ENCODE results near the gene BNC2. TPM values are rescaled to one million over a fixed set of nuclear protein-coding genes. Genes with fewer than 3 reads are reported as not detected.

The BNC2 gene
- total RNA-seq, 4 donors from 2014 or later: 3.8 to 14.9 (median 8.2) TPM

GRCh38 chr9:16701347-16701746 lies 169.1 kb downstream of the BNC2 start:
- Histone ChIP-seq H3K27me3 (no peaks in the 10 kb centered on the region), H3K27ac (peak overlapping the region in 2 of 3 donors; percentile 26 to 43), H3K36me3 (no peaks in the 10 kb centered on the region), H3K9me3 (no peaks in the 10 kb centered on the region), H3K4me1 (peaks cover 18 to 23% of the 10 kb centered on the region in 2 donors), H3K4me3 (replicated peaks in 1 of 3) (no peak overlapping the region)
- intact Hi-C loops (cut with DNase I): no loop called here
- 41 to 48% methylated on average over 2 of the region's 2 CpGs for WGBS, 2 donors
- DNase-seq: no peak
- TF ChIP-seq POLR2A (IDR thresholded peaks at IDR 0.05): no peak
- TF ChIP-seq, protein P1, sequence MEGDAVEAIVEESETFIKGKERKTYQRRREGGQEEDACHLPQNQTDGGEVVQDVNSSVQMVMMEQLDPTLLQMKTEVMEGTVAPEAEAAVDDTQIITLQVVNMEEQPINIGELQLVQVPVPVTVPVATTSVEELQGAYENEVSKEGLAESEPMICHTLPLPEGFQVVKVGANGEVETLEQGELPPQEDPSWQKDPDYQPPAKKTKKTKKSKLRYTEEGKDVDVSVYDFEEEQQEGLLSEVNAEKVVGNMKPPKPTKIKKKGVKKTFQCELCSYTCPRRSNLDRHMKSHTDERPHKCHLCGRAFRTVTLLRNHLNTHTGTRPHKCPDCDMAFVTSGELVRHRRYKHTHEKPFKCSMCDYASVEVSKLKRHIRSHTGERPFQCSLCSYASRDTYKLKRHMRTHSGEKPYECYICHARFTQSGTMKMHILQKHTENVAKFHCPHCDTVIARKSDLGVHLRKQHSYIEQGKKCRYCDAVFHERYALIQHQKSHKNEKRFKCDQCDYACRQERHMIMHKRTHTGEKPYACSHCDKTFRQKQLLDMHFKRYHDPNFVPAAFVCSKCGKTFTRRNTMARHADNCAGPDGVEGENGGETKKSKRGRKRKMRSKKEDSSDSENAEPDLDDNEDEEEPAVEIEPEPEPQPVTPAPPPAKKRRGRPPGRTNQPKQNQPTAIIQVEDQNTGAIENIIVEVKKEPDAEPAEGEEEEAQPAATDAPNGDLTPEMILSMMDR (IDR thresholded peaks at IDR 0.05): no peak

GRCh38 chr9:16693616-16694015 lies 176.9 kb downstream of the BNC2 start:
- H3K9me3 ChIP-seq: no peaks in the 10 kb centered on the region
- H3K27ac ChIP-seq: no peak overlapping the region
- TF ChIP-seq, protein P1 (IDR thresholded peaks at IDR 0.05): no peak
- TF ChIP-seq POLR2A (IDR thresholded peaks at IDR 0.05): no peak
- no peaks in the 10 kb centered on the region for H3K27me3 ChIP-seq
- DNase-seq: no peak
- H3K4me3 ChIP-seq (replicated peaks in 1 of 3): no peak overlapping the region
- peaks cover 9 to 17% of the 10 kb centered on the region in 2 donors for H3K4me1 ChIP-seq
- intact Hi-C loops (cut with DNase I): no loop called here
- H3K36me3 ChIP-seq: no peaks in the 10 kb centered on the region
- 87 to 96% methylated on average over 3 of the region's 3 CpGs for WGBS, 2 donors

GRCh38 chr9:16690628-16691027 lies 179.8 kb downstream of the BNC2 start:
- H3K27ac ChIP-seq: peak overlapping the region in 1 of 3 donors; percentile 17
- intact Hi-C loops (cut with DNase I): no loop called here
- peaks cover 20 to 31% of the 10 kb centered on the region in 2 donors for H3K4me1 ChIP-seq
- no peak overlapping the region for H3K4me3 ChIP-seq (replicated peaks in 1 of 3)
- no peaks in the 10 kb centered on the region for H3K9me3 ChIP-seq
- no peaks in the 10 kb centered on the region for H3K27me3 ChIP-seq
- H3K36me3 ChIP-seq: no peaks in the 10 kb centered on the region
- no peak for DNase-seq
- WGBS, 2 donors: 95 to 99% methylated on average over 2 of the region's 2 CpGs
- TF ChIP-seq, protein P1 (IDR thresholded peaks at IDR 0.05): no peak
- TF ChIP-seq POLR2A (IDR thresholded peaks at IDR 0.05): no peak

DNA sequence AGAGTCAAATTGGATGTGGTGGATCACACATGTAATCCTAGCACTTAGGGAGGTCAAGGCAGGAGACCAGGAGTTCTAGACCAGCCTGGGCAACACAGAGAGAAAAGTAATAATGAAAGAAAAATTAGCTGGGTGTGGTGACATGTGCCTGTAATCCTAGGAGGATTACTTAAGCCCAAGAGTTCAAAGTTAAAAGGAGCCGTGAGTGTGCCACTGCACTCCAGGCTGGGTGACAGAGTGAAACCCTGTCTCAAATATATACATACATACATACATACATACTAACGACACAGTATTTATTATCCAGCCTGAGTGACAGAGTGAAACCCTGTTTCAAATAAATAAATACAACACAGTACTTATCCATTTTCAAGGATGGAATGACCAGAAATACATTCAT lies 180.3 kb downstream of the BNC2 start:
- 86 to 97% methylated on average over 2 of the region's 2 CpGs for WGBS, 2 donors
- DNase-seq: no peak
- peak overlapping the region in 2 of 3 donors; percentile 38 to 66 for H3K27ac ChIP-seq

GRCh38 chr9:16689351-16689938 lies 181.0 kb downstream of the BNC2 start:
- Histone ChIP-seq H3K4me3 (replicated peaks in 1 of 3) (no peak overlapping the region), H3K4me1 (peaks cover 20 to 31% of the 10 kb centered on the region in 2 donors), H3K36me3 (no peaks in the 10 kb centered on the region), H3K27ac (peak overlapping the region in 2 of 3 donors; percentile 38 to 66), H3K27me3 (no peaks in the 10 kb centered on the region), H3K9me3 (no peaks in the 10 kb centered on the region)
- DNase-seq: peak; percentile 92 to 94
- 33 to 34% methylated on average over 5 of the region's 5 CpGs for WGBS, 2 donors
- intact Hi-C loops (cut with DNase I): no loop called here
- TF ChIP-seq, protein P1 (IDR thresholded peaks at IDR 0.05): no peak
- TF ChIP-seq POLR2A (IDR thresholded peaks at IDR 0.05): no peak

More for the DNA sequence above, 180.3 kb downstream of the BNC2 start:
- Histone ChIP-seq H3K36me3 (no peaks in the 10 kb centered on the region), H3K4me1 (peaks cover 20 to 31% of the 10 kb centered on the region in 2 donors), H3K4me3 (replicated peaks in 1 of 3) (no peak overlapping the region), H3K9me3 (no peaks in the 10 kb centered on the region), H3K27me3 (no peaks in the 10 kb centered on the region)
- intact Hi-C loops (cut with DNase I): no loop called here
- no peak for TF ChIP-seq POLR2A (IDR thresholded peaks at IDR 0.05)
- TF ChIP-seq, protein P1 (IDR thresholded peaks at IDR 0.05): no peak
